ENCODE measurements around the gene ACE. TPM values are rescaled to one million over a fixed set of nuclear protein-coding genes. Genes with fewer than 3 reads are reported as not detected.

The ACE gene
- total RNA-seq, 1 donor from 2014 or later: 3.6 TPM

DNA sequence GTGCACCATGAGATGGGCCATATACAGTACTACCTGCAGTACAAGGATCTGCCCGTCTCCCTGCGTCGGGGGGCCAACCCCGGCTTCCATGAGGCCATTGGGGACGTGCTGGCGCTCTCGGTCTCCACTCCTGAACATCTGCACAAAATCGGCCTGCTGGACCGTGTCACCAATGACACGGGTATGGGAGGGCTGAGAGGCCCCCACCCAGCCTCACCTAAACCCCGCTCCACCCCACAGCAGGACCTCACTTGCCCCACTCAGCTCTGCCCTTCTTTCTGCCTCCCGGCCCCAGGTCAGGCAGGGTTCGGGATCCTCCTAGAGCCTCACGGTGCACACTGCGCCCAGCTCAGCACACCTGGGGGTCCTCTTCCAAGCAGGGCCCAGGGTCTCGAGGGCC is 5.6 kb downstream of the ACE start:
- TF ChIP-seq, protein P1, sequence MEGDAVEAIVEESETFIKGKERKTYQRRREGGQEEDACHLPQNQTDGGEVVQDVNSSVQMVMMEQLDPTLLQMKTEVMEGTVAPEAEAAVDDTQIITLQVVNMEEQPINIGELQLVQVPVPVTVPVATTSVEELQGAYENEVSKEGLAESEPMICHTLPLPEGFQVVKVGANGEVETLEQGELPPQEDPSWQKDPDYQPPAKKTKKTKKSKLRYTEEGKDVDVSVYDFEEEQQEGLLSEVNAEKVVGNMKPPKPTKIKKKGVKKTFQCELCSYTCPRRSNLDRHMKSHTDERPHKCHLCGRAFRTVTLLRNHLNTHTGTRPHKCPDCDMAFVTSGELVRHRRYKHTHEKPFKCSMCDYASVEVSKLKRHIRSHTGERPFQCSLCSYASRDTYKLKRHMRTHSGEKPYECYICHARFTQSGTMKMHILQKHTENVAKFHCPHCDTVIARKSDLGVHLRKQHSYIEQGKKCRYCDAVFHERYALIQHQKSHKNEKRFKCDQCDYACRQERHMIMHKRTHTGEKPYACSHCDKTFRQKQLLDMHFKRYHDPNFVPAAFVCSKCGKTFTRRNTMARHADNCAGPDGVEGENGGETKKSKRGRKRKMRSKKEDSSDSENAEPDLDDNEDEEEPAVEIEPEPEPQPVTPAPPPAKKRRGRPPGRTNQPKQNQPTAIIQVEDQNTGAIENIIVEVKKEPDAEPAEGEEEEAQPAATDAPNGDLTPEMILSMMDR (conservative IDR thresholded peaks at IDR 0.05): no peak
- H3K4me1 Mint-ChIP-seq (ENCODE audit: unreplicated experiment): no peaks in the 10 kb centered on the region
- no peak for DNase-seq (ENCODE audit: extremely low spot score, unreplicated experiment)
- H3K27ac Mint-ChIP-seq: no peak overlapping the region
- H3K9me3 Mint-ChIP-seq: no peaks in the 10 kb centered on the region
- no peak overlapping the region for H3K4me3 Mint-ChIP-seq
- peaks cover 26% of the 10 kb centered on the region for H3K27me3 Mint-ChIP-seq
- no peaks in the 10 kb centered on the region for H3K36me3 Mint-ChIP-seq

DNA sequence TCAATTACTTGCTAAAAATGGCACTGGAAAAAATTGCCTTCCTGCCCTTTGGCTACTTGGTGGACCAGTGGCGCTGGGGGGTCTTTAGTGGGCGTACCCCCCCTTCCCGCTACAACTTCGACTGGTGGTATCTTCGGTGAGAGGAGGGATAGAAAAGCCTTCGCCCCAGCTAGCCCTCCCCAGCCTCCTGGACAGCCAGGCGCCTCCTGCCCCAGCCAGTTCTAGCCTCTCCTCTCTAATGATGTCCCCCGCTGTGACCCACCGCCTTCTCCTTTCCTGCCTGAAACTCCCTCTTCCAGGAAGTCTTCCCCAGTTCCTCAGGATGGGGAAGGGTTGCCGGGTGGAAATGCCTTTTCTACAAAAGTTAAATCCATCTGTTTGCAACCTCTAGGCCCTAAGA is 6.2 kb downstream of the ACE start:
- H3K36me3 Mint-ChIP-seq: no peaks in the 10 kb centered on the region
- no peak overlapping the region for H3K27ac Mint-ChIP-seq

DNA sequence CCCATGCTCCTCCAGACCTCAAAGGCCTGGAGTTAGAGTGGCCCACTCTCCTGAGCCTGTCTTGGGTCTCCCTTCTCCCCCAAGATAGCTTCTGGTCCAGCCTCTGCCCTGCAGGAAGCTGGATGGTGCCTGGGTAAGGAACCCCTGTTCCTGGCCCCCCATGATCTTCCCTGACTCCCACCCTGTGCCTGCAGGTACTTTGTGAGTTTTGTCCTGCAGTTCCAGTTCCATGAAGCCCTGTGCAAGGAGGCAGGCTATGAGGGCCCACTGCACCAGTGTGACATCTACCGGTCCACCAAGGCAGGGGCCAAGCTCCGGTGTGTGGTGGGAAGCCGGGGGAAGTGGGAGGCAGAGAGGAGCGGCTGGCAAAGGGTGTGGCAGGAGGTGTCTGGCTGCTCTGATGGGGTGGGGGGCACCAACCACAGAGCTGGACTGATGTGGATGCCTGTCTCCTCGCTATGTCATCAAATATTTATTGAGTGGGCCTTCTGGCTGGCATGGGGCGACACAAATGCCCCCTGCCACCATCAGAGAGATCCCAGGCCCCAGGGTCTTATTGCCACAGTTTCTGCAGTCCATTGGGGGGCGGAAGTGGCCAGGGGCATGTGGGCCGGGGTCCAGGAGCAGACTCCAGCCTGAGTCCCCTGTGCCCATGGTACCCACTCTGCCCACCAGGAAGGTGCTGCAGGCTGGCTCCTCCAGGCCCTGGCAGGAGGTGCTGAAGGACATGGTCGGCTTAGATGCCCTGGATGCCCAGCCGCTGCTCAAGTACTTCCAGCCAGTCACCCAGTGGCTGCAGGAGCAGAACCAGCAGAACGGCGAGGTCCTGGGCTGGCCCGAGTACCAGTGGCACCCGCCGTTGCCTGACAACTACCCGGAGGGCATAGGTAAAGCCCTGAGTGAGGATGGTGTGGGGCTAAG is 7.1 kb downstream of the ACE start:
- H3K9me3 Mint-ChIP-seq: no peaks in the 10 kb centered on the region
- H3K27me3 Mint-ChIP-seq: peaks cover 14% of the 10 kb centered on the region
- TF ChIP-seq, protein P1 (conservative IDR thresholded peaks at IDR 0.05): no peak
- H3K4me3 Mint-ChIP-seq: no peak overlapping the region
- H3K27ac Mint-ChIP-seq: no peak overlapping the region
- DNase-seq (ENCODE audit: extremely low spot score, unreplicated experiment): no peak
- H3K36me3 Mint-ChIP-seq: no peaks in the 10 kb centered on the region
- H3K4me1 Mint-ChIP-seq (ENCODE audit: unreplicated experiment): no peaks in the 10 kb centered on the region

More for the DNA sequence above, 6.2 kb downstream of the ACE start:
- no peak for DNase-seq (ENCODE audit: extremely low spot score, unreplicated experiment)
- Mint-ChIP-seq H3K4me3 (no peak overlapping the region), H3K9me3 (no peaks in the 10 kb centered on the region), H3K4me1 (ENCODE audit: unreplicated experiment) (no peaks in the 10 kb centered on the region), H3K27me3 (peaks cover 21% of the 10 kb centered on the region)
- TF ChIP-seq, protein P1 (conservative IDR thresholded peaks at IDR 0.05): no peak

DNA sequence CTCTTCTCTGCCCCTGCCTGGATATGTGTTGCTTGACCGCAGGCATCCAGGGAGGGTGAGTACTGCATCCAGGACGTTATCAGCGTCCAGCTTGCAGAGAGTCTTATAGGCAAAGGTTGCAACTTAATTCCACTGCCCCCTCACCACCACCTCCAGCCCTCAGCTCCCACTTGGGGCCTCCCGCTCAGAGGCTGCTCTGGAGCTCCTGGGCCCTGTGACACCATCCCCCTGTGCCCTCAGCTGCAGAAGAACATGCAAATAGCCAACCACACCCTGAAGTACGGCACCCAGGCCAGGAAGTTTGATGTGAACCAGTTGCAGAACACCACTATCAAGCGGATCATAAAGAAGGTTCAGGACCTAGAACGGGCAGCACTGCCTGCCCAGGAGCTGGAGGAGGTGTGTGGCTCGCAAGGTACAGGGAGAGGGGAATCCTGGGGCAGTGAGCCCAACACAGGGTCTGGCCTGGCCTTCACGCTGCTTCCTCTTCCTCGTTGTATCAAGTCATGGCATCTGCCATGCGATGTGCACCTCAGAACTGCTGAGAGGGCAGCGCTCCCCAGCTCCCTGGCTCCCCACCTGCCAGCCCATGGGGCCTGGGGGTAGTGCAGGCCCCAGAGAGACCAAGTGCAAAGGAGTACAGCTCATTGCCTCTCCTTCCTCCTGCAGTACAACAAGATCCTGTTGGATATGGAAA is 9.6 kb downstream of the ACE start:
- Mint-ChIP-seq H3K9me3 (no peaks in the 10 kb centered on the region), H3K27ac (no peak overlapping the region), H3K4me3 (no peak overlapping the region), H3K36me3 (no peaks in the 10 kb centered on the region), H3K4me1 (ENCODE audit: unreplicated experiment) (no peaks in the 10 kb centered on the region), H3K27me3 (peaks cover 20% of the 10 kb centered on the region)
- no peak for DNase-seq (ENCODE audit: extremely low spot score, unreplicated experiment)
- TF ChIP-seq, protein P1 (conservative IDR thresholded peaks at IDR 0.05): no peak

DNA sequence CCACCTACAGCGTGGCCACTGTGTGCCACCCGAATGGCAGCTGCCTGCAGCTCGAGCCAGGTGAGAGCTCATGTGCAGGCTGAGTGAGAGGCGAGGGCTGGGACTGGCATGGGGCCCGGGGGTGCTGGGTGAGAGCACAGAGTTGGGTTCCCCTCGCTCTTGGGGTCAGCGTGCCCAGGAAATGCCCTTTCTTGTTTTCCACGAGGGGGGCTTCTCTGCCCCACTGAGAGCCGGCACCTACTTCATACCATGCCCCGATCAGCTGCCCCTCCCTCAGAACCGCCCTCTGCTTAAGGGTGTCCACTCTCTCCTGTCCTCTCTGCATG is 10.1 kb downstream of the ACE start:
- H3K36me3 Mint-ChIP-seq: no peaks in the 10 kb centered on the region
- H3K27me3 Mint-ChIP-seq: peaks cover 20% of the 10 kb centered on the region
- H3K27ac Mint-ChIP-seq: no peak overlapping the region
- no peak overlapping the region for H3K4me3 Mint-ChIP-seq
- no peaks in the 10 kb centered on the region for H3K4me1 Mint-ChIP-seq (ENCODE audit: unreplicated experiment)
- TF ChIP-seq, protein P1 (conservative IDR thresholded peaks at IDR 0.05): no peak
- no peaks in the 10 kb centered on the region for H3K9me3 Mint-ChIP-seq
- DNase-seq (ENCODE audit: extremely low spot score, unreplicated experiment): no peak

Data from type B pancreatic cell (in vitro differentiated cells).